GM21619 (cell line): ENCODE results near the gene UPF1.

Experiments
- ATAC-seq: cut with Tn5 transposase; IDR thresholded peaks from one replicate; pipeline ENCODE4 v1.9.1; 2021; ENCODE audit not compliant: unreplicated experiment

UPF1 gene

GRCh38 chr19:18833849-18834643 lies 2.3 kb downstream of the UPF1 start:
- ATAC-seq: no peak

- no peak for ATAC-seq
Measured at GRCh38 chr19:18834644-18834984, 2.9 kb downstream of the UPF1 start.

GRCh38 chr19:18839465-18840287 lies 7.9 kb downstream of the UPF1 start:
- ATAC-seq: no peak

- no peak for ATAC-seq
Measured at GRCh38 chr19:18840288-18841267, 8.8 kb downstream of the UPF1 start.

GRCh38 chr19:18841400-18841799 lies 9.6 kb downstream of the UPF1 start:
- no peak for ATAC-seq

GRCh38 chr19:18842166-18842565 lies 10.4 kb downstream of the UPF1 start:
- no peak for ATAC-seq

- ATAC-seq: no peak
Measured at GRCh38 chr19:18843960-18844359, 12.2 kb downstream of the UPF1 start.

GRCh38 chr19:18844806-18845329 lies 13.1 kb downstream of the UPF1 start:
- ATAC-seq: no peak

- no peak for ATAC-seq
Measured at GRCh38 chr19:18845961-18846360, 14.2 kb downstream of the UPF1 start.

GRCh38 chr19:18846862-18847548 lies 15.2 kb downstream of the UPF1 start:
- no peak for ATAC-seq

- ATAC-seq: no peak
Measured at GRCh38 chr19:18847549-18848463, 16.0 kb downstream of the UPF1 start.

GRCh38 chr19:18848878-18849661 lies 17.3 kb downstream of the UPF1 start:
- ATAC-seq: no peak

- ATAC-seq: no peak
Measured at GRCh38 chr19:18849838-18850400, 18.2 kb downstream of the UPF1 start.

- no peak for ATAC-seq
Measured at GRCh38 chr19:18850471-18851375, 19.0 kb downstream of the UPF1 start.

GRCh38 chr19:18851673-18852325 lies 20.0 kb downstream of the UPF1 start:
- ATAC-seq: no peak

GRCh38 chr19:18852648-18853047 lies 20.9 kb downstream of the UPF1 start:
- ATAC-seq: no peak
